ENCODE data around the gene CEACAM16. TPM values are rescaled to one million over a fixed set of nuclear protein-coding genes. Genes with fewer than 3 reads are reported as not detected.
"Not testable (repeated sequence)": the region's sequence is repeated elsewhere in the genome, so short reads cannot be mapped to it uniquely, and the experiment has no call there.

CEACAM16 gene
- total RNA-seq, 1 donor from 2014 or later, result not detected

DNA sequence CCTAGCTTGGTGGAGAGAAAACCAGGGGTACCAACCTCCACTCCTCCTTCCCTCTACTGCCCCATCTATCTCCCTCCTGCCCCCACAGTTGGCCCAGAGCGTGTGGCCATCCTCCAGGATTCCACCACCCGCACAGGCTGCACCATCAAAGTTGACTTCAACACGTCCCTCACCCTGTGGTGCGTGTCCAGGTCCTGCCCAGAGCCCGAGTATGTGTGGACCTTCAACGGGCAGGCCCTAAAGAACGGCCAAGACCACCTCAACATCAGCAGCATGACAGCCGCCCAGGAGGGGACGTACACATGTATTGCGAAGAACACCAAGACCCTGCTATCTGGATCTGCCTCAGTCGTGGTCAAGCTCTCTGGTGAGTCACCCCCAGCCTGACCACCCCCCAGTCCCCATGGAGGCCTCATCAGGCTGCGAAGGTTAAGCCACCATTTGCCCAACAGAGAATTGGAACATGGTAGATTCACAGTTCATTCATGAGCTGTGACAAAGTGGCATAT, 6.6 kb downstream of the CEACAM16 start:
- no peaks in the 10 kb centered on the region for H3K36me3 Mint-ChIP-seq (ENCODE audit: insufficient read depth)
- no peaks in the 10 kb centered on the region for H3K27me3 Mint-ChIP-seq
- H3K9me3 Mint-ChIP-seq (ENCODE audit: low read depth), result no peaks in the 10 kb centered on the region
- no peak overlapping the region for H3K27ac Mint-ChIP-seq
- DNase-seq (ENCODE audit: low spot score, unreplicated experiment), result no peak
- H3K4me3 Mint-ChIP-seq (ENCODE audit: low read depth), result no peak overlapping the region
- H3K4me1 Mint-ChIP-seq (ENCODE audit: low read depth), result no peaks in the 10 kb centered on the region
- TF ChIP-seq, protein P1, sequence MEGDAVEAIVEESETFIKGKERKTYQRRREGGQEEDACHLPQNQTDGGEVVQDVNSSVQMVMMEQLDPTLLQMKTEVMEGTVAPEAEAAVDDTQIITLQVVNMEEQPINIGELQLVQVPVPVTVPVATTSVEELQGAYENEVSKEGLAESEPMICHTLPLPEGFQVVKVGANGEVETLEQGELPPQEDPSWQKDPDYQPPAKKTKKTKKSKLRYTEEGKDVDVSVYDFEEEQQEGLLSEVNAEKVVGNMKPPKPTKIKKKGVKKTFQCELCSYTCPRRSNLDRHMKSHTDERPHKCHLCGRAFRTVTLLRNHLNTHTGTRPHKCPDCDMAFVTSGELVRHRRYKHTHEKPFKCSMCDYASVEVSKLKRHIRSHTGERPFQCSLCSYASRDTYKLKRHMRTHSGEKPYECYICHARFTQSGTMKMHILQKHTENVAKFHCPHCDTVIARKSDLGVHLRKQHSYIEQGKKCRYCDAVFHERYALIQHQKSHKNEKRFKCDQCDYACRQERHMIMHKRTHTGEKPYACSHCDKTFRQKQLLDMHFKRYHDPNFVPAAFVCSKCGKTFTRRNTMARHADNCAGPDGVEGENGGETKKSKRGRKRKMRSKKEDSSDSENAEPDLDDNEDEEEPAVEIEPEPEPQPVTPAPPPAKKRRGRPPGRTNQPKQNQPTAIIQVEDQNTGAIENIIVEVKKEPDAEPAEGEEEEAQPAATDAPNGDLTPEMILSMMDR (IDR thresholded peaks at IDR 0.05; ENCODE audit: unreplicated experiment), result no peak

DNA sequence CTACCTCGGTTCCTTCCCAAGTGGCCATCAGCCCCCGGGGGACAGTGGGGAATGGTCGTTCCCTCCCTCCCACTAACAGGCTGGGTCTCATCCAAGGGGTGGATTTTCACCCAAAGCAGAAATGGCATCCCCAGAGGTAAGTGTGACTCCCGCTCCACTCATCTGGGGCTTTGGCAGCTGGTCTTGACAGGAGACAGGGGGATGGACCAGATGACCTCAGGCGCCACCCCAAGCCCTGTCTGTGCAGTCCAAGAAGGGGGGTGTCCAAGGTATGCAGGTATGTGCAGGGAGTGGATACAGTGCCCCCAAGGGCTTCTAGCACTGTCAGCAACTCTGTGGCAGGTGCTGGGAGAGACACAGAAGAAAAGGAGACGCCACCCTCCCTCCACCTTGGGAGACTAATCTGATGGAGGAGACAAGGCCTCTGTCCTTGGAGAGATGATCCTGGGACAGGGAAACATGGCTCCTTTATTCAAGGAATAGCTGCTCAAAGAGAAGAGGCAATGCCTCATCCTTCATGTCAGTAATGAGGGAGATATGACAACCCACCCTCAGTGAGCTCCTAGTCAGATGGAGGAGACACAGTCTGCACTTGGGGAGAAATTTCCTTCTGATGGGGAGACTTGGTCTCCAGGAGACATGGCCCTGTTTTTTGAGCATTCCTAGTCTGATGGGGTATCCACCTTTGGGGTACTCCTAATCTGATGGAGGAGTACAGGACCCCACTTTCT, 7.7 kb downstream of the CEACAM16 start:
- Mint-ChIP-seq H3K27ac (no peak overlapping the region), H3K4me1 (ENCODE audit: low read depth) (no peaks in the 10 kb centered on the region), H3K36me3 (ENCODE audit: insufficient read depth) (no peaks in the 10 kb centered on the region), H3K27me3 (no peaks in the 10 kb centered on the region), H3K9me3 (ENCODE audit: low read depth) (no peaks in the 10 kb centered on the region), H3K4me3 (ENCODE audit: low read depth) (no peak overlapping the region)
- TF ChIP-seq, protein P1 (IDR thresholded peaks at IDR 0.05; ENCODE audit: unreplicated experiment), result no peak
- no peak for DNase-seq (ENCODE audit: low spot score, unreplicated experiment)

DNA sequence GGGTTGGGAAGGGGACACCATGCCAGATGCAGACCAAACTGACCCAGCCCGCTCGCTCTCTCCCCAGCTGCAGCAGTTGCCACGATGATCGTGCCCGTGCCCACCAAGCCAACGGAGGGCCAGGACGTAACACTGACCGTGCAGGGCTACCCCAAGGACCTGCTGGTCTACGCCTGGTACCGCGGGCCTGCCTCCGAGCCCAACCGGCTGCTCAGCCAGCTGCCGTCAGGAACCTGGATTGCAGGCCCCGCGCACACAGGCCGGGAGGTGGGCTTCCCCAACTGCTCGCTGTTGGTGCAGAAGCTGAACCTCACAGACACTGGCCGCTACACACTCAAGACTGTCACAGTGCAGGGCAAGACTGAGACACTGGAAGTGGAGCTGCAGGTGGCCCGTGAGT, 8.8 kb downstream of the CEACAM16 start:
- H3K36me3 Mint-ChIP-seq (ENCODE audit: insufficient read depth), result no peaks in the 10 kb centered on the region
- no peak overlapping the region for H3K27ac Mint-ChIP-seq
- TF ChIP-seq, protein P1 (IDR thresholded peaks at IDR 0.05; ENCODE audit: unreplicated experiment), result no peak
- DNase-seq (ENCODE audit: low spot score, unreplicated experiment), result no peak
- H3K27me3 Mint-ChIP-seq, result no peaks in the 10 kb centered on the region
- H3K4me1 Mint-ChIP-seq (ENCODE audit: low read depth), result no peaks in the 10 kb centered on the region
- no peaks in the 10 kb centered on the region for H3K9me3 Mint-ChIP-seq (ENCODE audit: low read depth)
- H3K4me3 Mint-ChIP-seq (ENCODE audit: low read depth), result no peak overlapping the region

DNA sequence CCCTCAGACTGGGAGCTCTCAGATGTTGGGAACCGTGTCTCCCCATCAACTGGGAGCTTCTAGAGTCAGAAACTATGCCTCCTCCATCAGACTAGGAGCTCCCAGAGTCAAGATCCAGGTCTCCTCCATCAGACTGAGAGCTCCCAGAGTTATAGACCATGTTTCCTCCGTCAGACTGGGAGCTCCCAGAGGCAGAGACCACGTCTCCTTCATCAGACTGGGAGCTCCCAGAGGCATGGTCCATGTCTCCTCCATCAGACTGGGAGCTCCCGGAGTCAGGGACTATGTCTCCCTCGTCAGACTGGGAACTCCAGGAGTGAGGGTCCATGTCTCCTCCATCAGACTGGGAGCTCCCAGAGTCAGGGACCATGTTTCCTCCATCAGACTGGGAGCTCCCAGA, 10.0 kb downstream of the CEACAM16 start:
- TF ChIP-seq, protein P1 (IDR thresholded peaks at IDR 0.05; ENCODE audit: unreplicated experiment), result no peak
- Mint-ChIP-seq H3K27me3 (no peaks in the 10 kb centered on the region), H3K36me3 (ENCODE audit: insufficient read depth) (no peaks in the 10 kb centered on the region), H3K27ac (no peak overlapping the region), H3K4me3 (ENCODE audit: low read depth) (no peak overlapping the region), H3K4me1 (ENCODE audit: low read depth) (no peaks in the 10 kb centered on the region), H3K9me3 (ENCODE audit: low read depth) (no peaks in the 10 kb centered on the region)
- no peak for DNase-seq (ENCODE audit: low spot score, unreplicated experiment)

DNA sequence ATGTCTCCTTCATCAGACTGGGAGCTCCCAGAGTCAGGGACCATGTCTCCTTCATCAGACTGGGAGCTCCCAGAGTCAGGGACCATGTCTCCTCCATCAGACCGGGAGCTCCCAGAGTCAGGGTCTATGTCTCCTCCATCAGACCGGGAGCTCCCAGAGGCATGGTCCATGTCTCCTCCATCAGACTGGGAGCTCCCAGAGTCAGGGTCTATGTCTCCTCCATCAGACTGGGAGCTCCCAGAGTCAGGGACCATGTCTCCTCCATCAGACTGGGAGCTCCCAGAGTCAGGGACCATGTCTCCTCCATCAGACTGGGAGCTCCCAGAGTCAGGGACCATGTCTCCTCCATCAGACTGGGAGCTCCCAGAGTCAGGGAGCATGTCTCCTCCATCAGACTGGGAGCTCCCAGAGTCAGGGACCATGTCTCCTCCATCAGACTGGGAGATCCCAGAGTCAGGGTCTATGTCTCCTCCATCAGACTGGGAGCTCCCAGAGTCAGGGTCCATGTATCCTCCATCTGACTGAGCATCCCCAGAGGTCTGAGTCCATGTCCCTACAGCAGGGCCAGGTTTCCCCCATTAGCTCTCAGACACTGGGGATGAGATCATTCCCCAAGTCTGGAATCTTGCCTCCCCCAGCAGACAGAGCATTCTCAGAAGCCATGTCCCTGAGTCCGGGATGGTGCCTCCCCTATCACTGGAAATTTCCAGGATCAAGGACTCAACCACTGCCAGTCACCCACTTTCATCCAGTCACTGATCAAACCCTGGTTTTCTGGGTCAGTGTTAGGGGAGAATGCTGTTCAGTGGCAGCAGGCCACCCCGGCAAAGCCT, 10.7 kb downstream of the CEACAM16 start:
- peak overlapping the region; percentile 20 for H3K27ac Mint-ChIP-seq
- not testable (repeated sequence) for H3K27me3 Mint-ChIP-seq; H3K36me3 Mint-ChIP-seq (ENCODE audit: insufficient read depth); H3K4me3 Mint-ChIP-seq (ENCODE audit: low read depth); H3K4me1 Mint-ChIP-seq (ENCODE audit: low read depth); H3K9me3 Mint-ChIP-seq (ENCODE audit: low read depth); DNase-seq (ENCODE audit: low spot score, unreplicated experiment)
